Measurements from ENCODE around the gene CFL2.
"Not testable (repeated sequence)": the region's sequence is repeated elsewhere in the genome, so short reads cannot be mapped to it uniquely, and the experiment has no call there.

CFL2 gene

GRCh38 chr14:34714320-34715126 lies at the start of gene CFL2:
CFL2 (minus strand) TSS chr14:34714593; CDS start chr14:34714540, 53 bp downstream.
- peak; percentile 67 to 71 for DNase-seq

- DNase-seq: no peak
These were observed 40.8 kb upstream of the CFL2 start for GRCh38 chr14:34755215-34755614.

- no peak for DNase-seq
These were observed 40.3 kb upstream of the CFL2 start for GRCh38 chr14:34754687-34755086.

- DNase-seq: no peak
These were observed 36.3 kb upstream of the CFL2 start for GRCh38 chr14:34750670-34751069.

GRCh38 chr14:34750233-34750632 lies 35.8 kb upstream of the CFL2 start:
- DNase-seq: no peak

- DNase-seq: no peak
These were observed 35.0 kb upstream of the CFL2 start for GRCh38 chr14:34749408-34749807.

- no peak for DNase-seq
These were observed 28.1 kb upstream of the CFL2 start for GRCh38 chr14:34742270-34743115.

GRCh38 chr14:34741840-34742239 lies 27.4 kb upstream of the CFL2 start:
- DNase-seq: no peak

GRCh38 chr14:34740139-34740538 lies 25.7 kb upstream of the CFL2 start:
- DNase-seq: not testable (repeated sequence)

- not testable (repeated sequence) for DNase-seq
These were observed 22.7 kb upstream of the CFL2 start for GRCh38 chr14:34737079-34737478.

- DNase-seq: no peak
These were observed 18.9 kb upstream of the CFL2 start for GRCh38 chr14:34733245-34733644.

GRCh38 chr14:34732802-34733201 lies 18.4 kb upstream of the CFL2 start:
- no peak for DNase-seq

GRCh38 chr14:34723867-34724266 lies 9.5 kb upstream of the CFL2 start:
- no peak for DNase-seq

- peak in 1 of 2 experiments; percentile 22 for DNase-seq
These were observed 8.5 kb upstream of the CFL2 start for GRCh38 chr14:34722723-34723545.

- DNase-seq: no peak
These were observed 6.7 kb upstream of the CFL2 start for GRCh38 chr14:34721129-34721528.

GRCh38 chr14:34718750-34719304 lies 4.4 kb upstream of the CFL2 start:
- no peak for DNase-seq

- no peak for DNase-seq
These were observed 902 bp upstream of the CFL2 start for GRCh38 chr14:34715127-34715863.

GRCh38 chr14:34713681-34714319 lies 593 bp downstream of the CFL2 start:
- peak; percentile 31 to 42 for DNase-seq

GRCh38 chr14:34713122-34713680 lies 1.2 kb downstream of the CFL2 start:
- DNase-seq: no peak

GRCh38 chr14:34711796-34712712 lies 2.3 kb downstream of the CFL2 start:
- DNase-seq: no peak
